ENCODE results near the gene SRRM2. TPM values are rescaled to one million over a fixed set of nuclear protein-coding genes. Genes with fewer than 3 reads are reported as not detected.

Gene SRRM2
- total and polyA plus RNA-seq, 4 donors: 316 to 589 (median 447) TPM

GRCh38 chr16:2798723-2799204 is 46.3 kb downstream of the SRRM2 start:
- Histone ChIP-seq H3K27me3 (ENCODE audit: control insufficient read depth in 3 of 3, insufficient read depth in 3 of 3, low read length in 2 of 3) (peaks cover 0 to 11% (median 0%) of the 10 kb centered on the region in 3 donors), H3K4me1 (ENCODE audit: control insufficient read depth in 5 of 5, insufficient read depth in 5 of 5, low read length in 5 of 5) (peaks cover 0 to 1% (median 0%) of the 10 kb centered on the region in 5 donors), H3K4me3 (no peak overlapping the region), H3K27ac (ENCODE audit: low read depth in 1 of 2, low read length in 1 of 2) (peak overlapping the region in 1 of 2 donors; percentile 89), H3K36me3 (ENCODE audit: control insufficient read depth in 4 of 4, insufficient read depth in 4 of 4, low read length in 4 of 4) (no peaks in the 10 kb centered on the region), H3K9ac (ENCODE audit: insufficient read depth in 1 of 2, low read length in 2 of 2) (no peak overlapping the region), H3K9me3 (ENCODE audit: control insufficient read depth in 4 of 4, insufficient read depth in 3 of 4, low read length in 3 of 4) (no peaks in the 10 kb centered on the region)
- WGBS, 2 donors: 84 to 92% methylated on average over 39 of the region's 39 CpGs
- TF ChIP-seq CTCF (IDR thresholded peaks at IDR 0.05; ENCODE audit: control extremely low read depth, extremely low read depth): no peak
- ATAC-seq (ENCODE audit: insufficient read depth, low FRiP score) (no peak), DNase-seq (no peak)

GRCh38 chr16:2799205-2799858 is 46.9 kb downstream of the SRRM2 start:
- peaks cover 0 to 1% (median 0%) of the 10 kb centered on the region in 5 donors for H3K4me1 ChIP-seq (ENCODE audit: control insufficient read depth in 5 of 5, insufficient read depth in 5 of 5, low read length in 5 of 5)
- H3K27me3 ChIP-seq (ENCODE audit: control insufficient read depth in 3 of 3, insufficient read depth in 3 of 3, low read length in 2 of 3): peaks cover 0 to 11% (median 0%) of the 10 kb centered on the region in 3 donors
- H3K9ac ChIP-seq (ENCODE audit: insufficient read depth in 1 of 2, low read length in 2 of 2): no peak overlapping the region
- peak overlapping the region in 1 of 2 donors; percentile 89 for H3K27ac ChIP-seq (ENCODE audit: low read depth in 1 of 2, low read length in 1 of 2)
- WGBS, 2 donors: 82 to 88% methylated on average over 21 of the region's 21 CpGs
- no peak for TF ChIP-seq CTCF (IDR thresholded peaks at IDR 0.05; ENCODE audit: control extremely low read depth, extremely low read depth)
- H3K9me3 ChIP-seq (ENCODE audit: control insufficient read depth in 4 of 4, insufficient read depth in 3 of 4, low read length in 3 of 4): peaks cover 0 to 5% (median 2%) of the 10 kb centered on the region in 4 donors
- ATAC-seq (ENCODE audit: insufficient read depth, low FRiP score) (no peak), DNase-seq (no peak)
- H3K4me3 ChIP-seq: no peak overlapping the region
- H3K36me3 ChIP-seq (ENCODE audit: control insufficient read depth in 4 of 4, insufficient read depth in 4 of 4, low read length in 4 of 4): no peaks in the 10 kb centered on the region

- peak in 1 of 3 donors; percentile 29 for DNase-seq
- 44 to 55% methylated on average over 1 of the region's 1 CpG for WGBS, 2 donors
- peaks cover 0 to 9% (median 3%) of the 10 kb centered on the region in 4 donors for H3K9me3 ChIP-seq (ENCODE audit: control insufficient read depth in 4 of 4, insufficient read depth in 3 of 4, low read length in 3 of 4)
These were observed 47.4 kb downstream of the SRRM2 start for GRCh38 chr16:2799859-2800226.

More at GRCh38 chr16:2799859-2800226, 47.4 kb downstream of the SRRM2 start:
- Histone ChIP-seq H3K36me3 (ENCODE audit: control insufficient read depth in 4 of 4, insufficient read depth in 4 of 4, low read length in 4 of 4) (no peaks in the 10 kb centered on the region), H3K27me3 (ENCODE audit: control insufficient read depth in 3 of 3, insufficient read depth in 3 of 3, low read length in 2 of 3) (peaks cover 0 to 11% (median 0%) of the 10 kb centered on the region in 3 donors), H3K27ac (ENCODE audit: low read depth in 1 of 2, low read length in 1 of 2) (peak overlapping the region in 1 of 2 donors; percentile 89), H3K9ac (ENCODE audit: insufficient read depth in 1 of 2, low read length in 2 of 2) (no peak overlapping the region), H3K4me1 (ENCODE audit: control insufficient read depth in 5 of 5, insufficient read depth in 5 of 5, low read length in 5 of 5) (no peaks in the 10 kb centered on the region), H3K4me3 (no peak overlapping the region)
- no peak for TF ChIP-seq CTCF (IDR thresholded peaks at IDR 0.05; ENCODE audit: control extremely low read depth, extremely low read depth)
- peak; percentile 69 for ATAC-seq (ENCODE audit: insufficient read depth, low FRiP score)
